HEK293 (cell line): ENCODE data around the gene CALCOCO2.
A peak's percentile ranks its signal among the peaks of the same experiment; 100 is the strongest.

Experiments used
- EGR2 ChIP-seq: fragments of 450-650 bp; formaldehyde crosslinking; IDR thresholded peaks from 2 replicates; pipeline ENCODE4 v1.5.1; 2016; ENCODE audit warnings: low read depth, missing biosample characterization, missing genetic modification characterization
- KLF1 ChIP-seq: fragments of 450-650 bp; formaldehyde crosslinking; IDR thresholded peaks from 2 replicates; pipeline ENCODE4 v1.5.1; 2016; ENCODE audit warnings: missing biosample characterization, missing genetic modification characterization
- KLF10 ChIP-seq: fragments of 450-650 bp; IDR thresholded peaks from 2 replicates; pipeline ENCODE4 v1.5.1; 2018; ENCODE audit warnings: missing biosample characterization, mild to moderate bottlenecking, missing genetic modification characterization
- KLF7 ChIP-seq: fragments of 450-650 bp; formaldehyde crosslinking; IDR thresholded peaks from 2 replicates; pipeline ENCODE4 v1.5.1; 2016; ENCODE audit warnings: missing biosample characterization, missing genetic modification characterization, borderline replicate concordance
- PRDM2 ChIP-seq: fragments of 450-650 bp; formaldehyde crosslinking; IDR thresholded peaks from 2 replicates; pipeline ENCODE4 v1.5.1; 2016; ENCODE audit warnings: missing biosample characterization, missing genetic modification characterization, borderline replicate concordance
- SCRT2 ChIP-seq: fragments of 450-650 bp; formaldehyde crosslinking; IDR thresholded peaks from 2 replicates; pipeline ENCODE4 v1.5.1; 2016; ENCODE audit warnings: missing biosample characterization, missing genetic modification characterization
- SP7 ChIP-seq: fragments of 450-650 bp; formaldehyde crosslinking; IDR thresholded peaks from 2 replicates; pipeline ENCODE4 v1.5.1; 2016; ENCODE audit warnings: missing biosample characterization, missing genetic modification characterization
- WT1 ChIP-seq: fragments of 450-650 bp; formaldehyde crosslinking; IDR thresholded peaks from 2 replicates; pipeline ENCODE4 v1.5.1; 2016; ENCODE audit warnings: missing biosample characterization, missing genetic modification characterization
- ZBTB20 ChIP-seq: fragments of 450-650 bp; formaldehyde crosslinking; IDR thresholded peaks from 2 replicates; pipeline ENCODE4 v1.5.1; 2016; ENCODE audit warnings: missing biosample characterization, missing genetic modification characterization
- ZBTB26 ChIP-seq: fragments of 450-650 bp; formaldehyde crosslinking; optimal IDR thresholded peaks from 2 replicates; pipeline ENCODE3; 2016; ENCODE audit warnings: missing biosample characterization, mild to moderate bottlenecking, missing genetic modification characterization
- ZFP37 ChIP-seq: fragments of 450-650 bp; formaldehyde crosslinking; IDR thresholded peaks from 2 replicates; pipeline ENCODE4 v1.5.1; 2016; ENCODE audit warnings: missing biosample characterization, missing genetic modification characterization
- ZFP41 ChIP-seq: fragments of 450-650 bp; formaldehyde crosslinking; IDR thresholded peaks from 2 replicates; pipeline ENCODE4 v1.5.1; 2016; ENCODE audit warnings: missing biosample characterization, missing genetic modification characterization, borderline replicate concordance
- ZNF202 ChIP-seq: fragments of 450-650 bp; formaldehyde crosslinking; IDR thresholded peaks from 2 replicates; pipeline ENCODE4 v1.5.1; 2016; ENCODE audit warnings: missing biosample characterization, missing genetic modification characterization, borderline replicate concordance
- ZNF24 ChIP-seq: fragments of 450-650 bp; formaldehyde crosslinking; IDR thresholded peaks from 2 replicates; pipeline ENCODE4 v1.5.1; 2016; ENCODE audit warnings: missing biosample characterization, missing genetic modification characterization
- ZNF266 ChIP-seq: fragments of 450-650 bp; formaldehyde crosslinking; IDR thresholded peaks from 2 replicates; pipeline ENCODE4 v1.5.1; 2016; ENCODE audit warnings: missing biosample characterization, missing genetic modification characterization, low read depth
- ZNF302 ChIP-seq: fragments of 450-650 bp; formaldehyde crosslinking; IDR thresholded peaks from 2 replicates; pipeline ENCODE4 v1.5.1; 2016; ENCODE audit warnings: missing biosample characterization, missing genetic modification characterization, low read depth
- ZNF398 ChIP-seq: fragments of 450-650 bp; formaldehyde crosslinking; IDR thresholded peaks from 2 replicates; pipeline ENCODE4 v1.5.1; 2017; ENCODE audit warnings: missing biosample characterization, missing genetic modification characterization
- ZNF521 ChIP-seq: fragments of 450-650 bp; formaldehyde crosslinking; IDR thresholded peaks from 2 replicates; pipeline ENCODE4 v1.5.1; 2017; ENCODE audit warnings: missing biosample characterization, mild to moderate bottlenecking, missing genetic modification characterization
- ZSCAN30 ChIP-seq: fragments of 450-650 bp; IDR thresholded peaks from 2 replicates; pipeline ENCODE4 v1.5.1; 2018; ENCODE audit warnings: missing biosample characterization, mild to moderate bottlenecking, missing genetic modification characterization, moderate library complexity
- TF ChIP-seq, protein P1 (sequence below): fragments of 450-650 bp; formaldehyde crosslinking; IDR thresholded peaks from 2 replicates; pipeline ENCODE4 v1.5.1; 2016; ENCODE audit warnings: missing biosample characterization, missing genetic modification characterization
- TF ChIP-seq, protein P2 (sequence below): fragments of 450-650 bp; formaldehyde crosslinking; IDR thresholded peaks from 2 replicates; pipeline ENCODE4 v1.5.1; 2016; ENCODE audit warnings: missing biosample characterization, missing genetic modification characterization
- TF ChIP-seq, protein P3 (sequence below): fragments of 450-650 bp; formaldehyde crosslinking; IDR thresholded peaks from 2 replicates; pipeline ENCODE4 v1.5.1; 2016; ENCODE audit warnings: missing biosample characterization, missing genetic modification characterization
- TF ChIP-seq, protein P4 (sequence below): fragments of 450-650 bp; formaldehyde crosslinking; IDR thresholded peaks from 2 replicates; pipeline ENCODE4 v1.5.1; 2017; ENCODE audit warnings: missing biosample characterization, missing genetic modification characterization

CALCOCO2 gene

GRCh38 chr17:48816774-48817590 lies 13.9 kb upstream of the CALCOCO2 start, which contains the start of gene TTLL6 (continued):
- TF ChIP-seq PRDM2 (tag by site-specific recombination) (no peak), ZFP41 (no peak), EGR2 (tag by site-specific recombination) (peak; percentile 78), KLF1 (peak; percentile 53), ZFP37 (no peak), KLF7 (0 out of 2 replicates have a peak, but pooled peaks have one; percentile 2), ZNF521 (no peak), WT1 (tag by site-specific recombination) (no peak), ZNF398 (tag by site-specific recombination) (peak; percentile 19; the same call in 1 of the 2 replicates), SCRT2 (tag by site-specific recombination) (no peak), ZSCAN30 (tag by site-specific recombination) (0 out of 2 replicates have a peak, but pooled peaks have one; percentile 43), ZNF202 (tag by site-specific recombination) (no peak), ZBTB20 (tag by site-specific recombination) (0 out of 2 replicates have a peak, but pooled peaks have one; percentile 42), ZNF302 (tag by site-specific recombination) (no peak), ZNF24 (tag by site-specific recombination) (no peak), SP7 (peak; percentile 31; the same call in 1 of the 2 replicates), KLF10 (tag by site-specific recombination) (peak; percentile 81), ZBTB26 (tag by site-specific recombination) (peak; percentile 94), ZNF266 (no peak)
- TF ChIP-seq, protein P1, sequence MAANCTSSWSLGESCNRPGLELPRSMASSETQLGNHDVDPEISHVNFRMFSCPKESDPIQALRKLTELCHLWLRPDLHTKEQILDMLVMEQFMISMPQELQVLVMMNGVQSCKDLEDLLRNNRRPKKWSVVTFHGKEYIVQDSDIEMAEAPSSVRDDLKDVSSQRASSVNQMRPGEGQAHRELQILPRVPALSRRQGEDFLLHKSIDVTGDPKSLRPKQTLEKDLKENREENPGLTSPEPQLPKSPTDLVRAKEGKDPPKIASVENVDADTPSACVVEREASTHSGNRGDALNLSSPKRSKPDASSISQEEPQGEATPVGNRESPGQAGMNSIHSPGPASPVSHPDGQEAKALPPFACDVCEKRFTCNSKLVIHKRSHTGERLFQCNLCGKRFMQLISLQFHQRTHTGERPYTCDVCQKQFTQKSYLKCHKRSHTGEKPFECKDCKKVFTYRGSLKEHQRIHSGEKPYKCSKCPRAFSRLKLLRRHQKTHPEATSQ (tag by site-specific recombination): no peak
- TF ChIP-seq, protein P2, sequence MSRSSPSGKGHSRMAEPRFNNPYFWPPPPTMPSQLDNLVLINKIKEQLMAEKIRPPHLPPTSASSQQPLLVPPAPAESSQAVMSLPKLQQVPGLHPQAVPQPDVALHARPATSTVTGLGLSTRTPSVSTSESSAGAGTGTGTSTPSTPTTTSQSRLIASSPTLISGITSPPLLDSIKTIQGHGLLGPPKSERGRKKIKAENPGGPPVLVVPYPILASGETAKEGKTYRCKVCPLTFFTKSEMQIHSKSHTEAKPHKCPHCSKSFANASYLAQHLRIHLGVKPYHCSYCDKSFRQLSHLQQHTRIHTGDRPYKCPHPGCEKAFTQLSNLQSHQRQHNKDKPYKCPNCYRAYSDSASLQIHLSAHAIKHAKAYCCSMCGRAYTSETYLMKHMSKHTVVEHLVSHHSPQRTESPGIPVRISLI (tag by site-specific recombination): no peak
- TF ChIP-seq, protein P3, sequence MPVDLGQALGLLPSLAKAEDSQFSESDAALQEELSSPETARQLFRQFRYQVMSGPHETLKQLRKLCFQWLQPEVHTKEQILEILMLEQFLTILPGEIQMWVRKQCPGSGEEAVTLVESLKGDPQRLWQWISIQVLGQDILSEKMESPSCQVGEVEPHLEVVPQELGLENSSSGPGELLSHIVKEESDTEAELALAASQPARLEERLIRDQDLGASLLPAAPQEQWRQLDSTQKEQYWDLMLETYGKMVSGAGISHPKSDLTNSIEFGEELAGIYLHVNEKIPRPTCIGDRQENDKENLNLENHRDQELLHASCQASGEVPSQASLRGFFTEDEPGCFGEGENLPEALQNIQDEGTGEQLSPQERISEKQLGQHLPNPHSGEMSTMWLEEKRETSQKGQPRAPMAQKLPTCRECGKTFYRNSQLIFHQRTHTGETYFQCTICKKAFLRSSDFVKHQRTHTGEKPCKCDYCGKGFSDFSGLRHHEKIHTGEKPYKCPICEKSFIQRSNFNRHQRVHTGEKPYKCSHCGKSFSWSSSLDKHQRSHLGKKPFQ (tag by site-specific recombination): no peak
- TF ChIP-seq, protein P4, sequence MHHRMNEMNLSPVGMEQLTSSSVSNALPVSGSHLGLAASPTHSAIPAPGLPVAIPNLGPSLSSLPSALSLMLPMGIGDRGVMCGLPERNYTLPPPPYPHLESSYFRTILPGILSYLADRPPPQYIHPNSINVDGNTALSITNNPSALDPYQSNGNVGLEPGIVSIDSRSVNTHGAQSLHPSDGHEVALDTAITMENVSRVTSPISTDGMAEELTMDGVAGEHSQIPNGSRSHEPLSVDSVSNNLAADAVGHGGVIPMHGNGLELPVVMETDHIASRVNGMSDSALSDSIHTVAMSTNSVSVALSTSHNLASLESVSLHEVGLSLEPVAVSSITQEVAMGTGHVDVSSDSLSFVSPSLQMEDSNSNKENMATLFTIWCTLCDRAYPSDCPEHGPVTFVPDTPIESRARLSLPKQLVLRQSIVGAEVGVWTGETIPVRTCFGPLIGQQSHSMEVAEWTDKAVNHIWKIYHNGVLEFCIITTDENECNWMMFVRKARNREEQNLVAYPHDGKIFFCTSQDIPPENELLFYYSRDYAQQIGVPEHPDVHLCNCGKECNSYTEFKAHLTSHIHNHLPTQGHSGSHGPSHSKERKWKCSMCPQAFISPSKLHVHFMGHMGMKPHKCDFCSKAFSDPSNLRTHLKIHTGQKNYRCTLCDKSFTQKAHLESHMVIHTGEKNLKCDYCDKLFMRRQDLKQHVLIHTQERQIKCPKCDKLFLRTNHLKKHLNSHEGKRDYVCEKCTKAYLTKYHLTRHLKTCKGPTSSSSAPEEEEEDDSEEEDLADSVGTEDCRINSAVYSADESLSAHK (tag by site-specific recombination): no peak
